ENCODE measurements around the gene GUCY2D.

Gene GUCY2D

DNA sequence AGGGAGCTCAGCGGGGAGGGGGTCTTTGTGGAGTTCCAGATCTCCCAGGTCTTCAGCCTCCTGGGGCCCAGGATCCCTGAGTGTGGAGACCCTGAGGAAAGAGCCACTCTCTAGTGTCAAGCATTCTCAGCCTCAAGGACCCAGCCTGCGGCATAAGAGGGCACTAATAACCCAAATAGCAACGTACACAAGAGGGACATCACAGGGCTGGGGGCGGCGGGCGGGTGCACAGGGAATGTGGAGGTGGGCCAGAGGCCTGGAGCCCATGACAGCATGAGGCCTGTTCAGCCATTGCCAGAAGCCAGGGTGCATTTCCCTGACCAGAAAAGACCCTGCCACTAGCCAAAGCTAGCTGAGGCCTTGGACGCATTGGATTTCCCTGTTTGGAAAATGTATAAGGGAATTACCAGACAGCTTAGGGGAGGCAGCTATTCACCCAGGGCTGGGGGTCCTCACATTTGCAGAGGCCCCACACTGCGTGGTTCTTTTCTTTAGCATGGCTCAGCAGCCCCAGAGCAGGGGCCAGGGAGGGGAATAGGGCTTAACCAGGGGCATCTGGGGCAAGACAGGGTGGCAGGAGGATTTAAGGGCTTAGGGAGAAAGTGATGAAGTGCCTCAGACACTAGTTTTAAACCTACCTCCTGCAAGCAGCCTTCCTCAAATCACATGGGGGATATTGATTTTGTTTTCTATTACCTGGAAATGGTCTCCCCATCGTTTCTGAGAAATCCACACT lies 22.9 kb downstream of the GUCY2D start:
- no peaks in the 10 kb centered on the region for H3K79me2 ChIP-seq (ENCODE audit: insufficient read depth, low read length)
- H2AFZ ChIP-seq (ENCODE audit: low read length) = no peak overlapping the region
- H3K27me3 ChIP-seq (ENCODE audit: insufficient read depth, low read length) = peaks cover 10% of the 10 kb centered on the region
- no peaks in the 10 kb centered on the region for H3K9me2 ChIP-seq (ENCODE audit: low read depth, low read length)
- no peak overlapping the region for H3K9ac ChIP-seq (ENCODE audit: low read length)
- H3K36me3 ChIP-seq (ENCODE audit: insufficient read depth, low read length) = no peaks in the 10 kb centered on the region
- no peak overlapping the region for H3K4me2 ChIP-seq (ENCODE audit: low read length)
- no peaks in the 10 kb centered on the region for H3K4me1 ChIP-seq (ENCODE audit: insufficient read depth, low read length, severe bottlenecking)
- H3K27ac ChIP-seq (ENCODE audit: low read depth, low read length, poor library complexity, severe bottlenecking) = no peak overlapping the region
- TF ChIP-seq EZH2 (IDR thresholded peaks at IDR 0.05; ENCODE audit: borderline replicate concordance, low read length) = no peak
- TF ChIP-seq, protein P1, sequence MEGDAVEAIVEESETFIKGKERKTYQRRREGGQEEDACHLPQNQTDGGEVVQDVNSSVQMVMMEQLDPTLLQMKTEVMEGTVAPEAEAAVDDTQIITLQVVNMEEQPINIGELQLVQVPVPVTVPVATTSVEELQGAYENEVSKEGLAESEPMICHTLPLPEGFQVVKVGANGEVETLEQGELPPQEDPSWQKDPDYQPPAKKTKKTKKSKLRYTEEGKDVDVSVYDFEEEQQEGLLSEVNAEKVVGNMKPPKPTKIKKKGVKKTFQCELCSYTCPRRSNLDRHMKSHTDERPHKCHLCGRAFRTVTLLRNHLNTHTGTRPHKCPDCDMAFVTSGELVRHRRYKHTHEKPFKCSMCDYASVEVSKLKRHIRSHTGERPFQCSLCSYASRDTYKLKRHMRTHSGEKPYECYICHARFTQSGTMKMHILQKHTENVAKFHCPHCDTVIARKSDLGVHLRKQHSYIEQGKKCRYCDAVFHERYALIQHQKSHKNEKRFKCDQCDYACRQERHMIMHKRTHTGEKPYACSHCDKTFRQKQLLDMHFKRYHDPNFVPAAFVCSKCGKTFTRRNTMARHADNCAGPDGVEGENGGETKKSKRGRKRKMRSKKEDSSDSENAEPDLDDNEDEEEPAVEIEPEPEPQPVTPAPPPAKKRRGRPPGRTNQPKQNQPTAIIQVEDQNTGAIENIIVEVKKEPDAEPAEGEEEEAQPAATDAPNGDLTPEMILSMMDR (IDR thresholded peaks at IDR 0.05; ENCODE audit: low read length) = no peak
- no peaks in the 10 kb centered on the region for H4K20me1 ChIP-seq (ENCODE audit: insufficient read depth, low read length)
- H3K4me3 ChIP-seq (ENCODE audit: low read depth, low read length, poor library complexity, severe bottlenecking) = no peak overlapping the region
- no peaks in the 10 kb centered on the region for H3F3A ChIP-seq (ENCODE audit: insufficient read depth, low read length)
- H3K9me3 ChIP-seq (ENCODE audit: low read length) = no peaks in the 10 kb centered on the region

DNA sequence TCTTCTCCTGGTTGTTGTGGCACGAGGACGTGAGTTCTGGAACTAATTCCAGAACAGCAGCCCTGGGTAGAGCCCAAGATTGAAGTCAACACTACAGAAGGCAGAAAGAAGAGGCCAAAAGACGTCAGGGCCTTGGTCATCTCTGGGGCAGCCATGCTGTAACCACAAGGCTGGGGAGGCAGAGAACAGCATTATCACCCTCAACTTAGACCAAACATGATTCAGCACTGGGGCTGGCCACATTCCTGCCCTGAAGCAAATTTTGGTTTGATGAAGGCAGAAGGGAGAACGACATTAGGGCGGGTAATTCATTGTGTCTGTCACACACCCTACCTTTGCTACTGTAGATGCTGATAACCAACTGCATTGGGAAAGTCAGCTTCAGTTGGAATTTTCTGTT lies 26.7 kb downstream of the GUCY2D start:
- no peak overlapping the region for H3K4me2 ChIP-seq (ENCODE audit: low read length)
- H3K27me3 ChIP-seq (ENCODE audit: insufficient read depth, low read length) = peaks cover 5% of the 10 kb centered on the region; the same call in 1 of the 2 replicates
- no peak for TF ChIP-seq EZH2 (IDR thresholded peaks at IDR 0.05; ENCODE audit: borderline replicate concordance, low read length)
- TF ChIP-seq, protein P1 (IDR thresholded peaks at IDR 0.05; ENCODE audit: low read length) = no peak
- H3K4me1 ChIP-seq (ENCODE audit: insufficient read depth, low read length, severe bottlenecking) = no peaks in the 10 kb centered on the region
- no peaks in the 10 kb centered on the region for H3K36me3 ChIP-seq (ENCODE audit: insufficient read depth, low read length)
- H3K79me2 ChIP-seq (ENCODE audit: insufficient read depth, low read length) = no peaks in the 10 kb centered on the region
- no peak overlapping the region for H3K9ac ChIP-seq (ENCODE audit: low read length)
- no peaks in the 10 kb centered on the region for H3K9me3 ChIP-seq (ENCODE audit: low read length)
- H2AFZ ChIP-seq (ENCODE audit: low read length) = no peak overlapping the region
- H3K4me3 ChIP-seq (ENCODE audit: low read depth, low read length, poor library complexity, severe bottlenecking) = no peak overlapping the region
- no peaks in the 10 kb centered on the region for H3K9me2 ChIP-seq (ENCODE audit: low read depth, low read length)
- no peak overlapping the region for H3K27ac ChIP-seq (ENCODE audit: low read depth, low read length, poor library complexity, severe bottlenecking)
- no peaks in the 10 kb centered on the region for H3F3A ChIP-seq (ENCODE audit: insufficient read depth, low read length)
- no peaks in the 10 kb centered on the region for H4K20me1 ChIP-seq (ENCODE audit: insufficient read depth, low read length)

DNA sequence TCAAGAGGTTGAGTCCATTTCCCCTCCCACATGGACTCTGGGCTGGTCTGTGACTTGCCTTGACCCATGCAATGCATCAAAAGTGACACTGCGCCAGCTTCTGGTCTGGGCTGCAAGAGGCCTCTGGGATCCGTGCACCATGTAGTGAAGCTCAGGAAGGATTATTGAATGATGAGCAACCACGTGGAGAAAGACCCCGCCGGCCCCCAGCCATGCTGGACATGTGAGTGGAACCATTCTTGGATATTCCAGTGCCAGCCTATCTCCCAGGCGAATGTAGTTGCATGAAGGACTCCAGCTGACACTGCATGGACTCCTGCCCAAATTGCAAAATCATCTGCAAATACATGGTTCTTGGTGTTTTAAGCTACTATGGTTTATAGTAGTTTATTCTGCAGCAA lies 28.8 kb downstream of the GUCY2D start:
- no peaks in the 10 kb centered on the region for H3K4me1 ChIP-seq (ENCODE audit: insufficient read depth, low read length, severe bottlenecking)
- H3K4me2 ChIP-seq (ENCODE audit: low read length) = no peak overlapping the region
- H3F3A ChIP-seq (ENCODE audit: insufficient read depth, low read length) = no peaks in the 10 kb centered on the region
- no peaks in the 10 kb centered on the region for H3K36me3 ChIP-seq (ENCODE audit: insufficient read depth, low read length)
- no peaks in the 10 kb centered on the region for H3K9me2 ChIP-seq (ENCODE audit: low read depth, low read length)
- H2AFZ ChIP-seq (ENCODE audit: low read length) = no peak overlapping the region
- H3K27ac ChIP-seq (ENCODE audit: low read depth, low read length, poor library complexity, severe bottlenecking) = no peak overlapping the region
- no peaks in the 10 kb centered on the region for H4K20me1 ChIP-seq (ENCODE audit: insufficient read depth, low read length)
- no peaks in the 10 kb centered on the region for H3K79me2 ChIP-seq (ENCODE audit: insufficient read depth, low read length)
- peaks cover 9% of the 10 kb centered on the region; the same call in 1 of the 2 replicates for H3K27me3 ChIP-seq (ENCODE audit: insufficient read depth, low read length)
- TF ChIP-seq, protein P1 (IDR thresholded peaks at IDR 0.05; ENCODE audit: low read length) = no peak
- no peak for TF ChIP-seq EZH2 (IDR thresholded peaks at IDR 0.05; ENCODE audit: borderline replicate concordance, low read length)
- no peak overlapping the region for H3K4me3 ChIP-seq (ENCODE audit: low read depth, low read length, poor library complexity, severe bottlenecking)
- H3K9ac ChIP-seq (ENCODE audit: low read length) = no peak overlapping the region
- no peaks in the 10 kb centered on the region for H3K9me3 ChIP-seq (ENCODE audit: low read length)
